ENCODE data around the gene SIAH3. TPM values are rescaled to one million over a fixed set of nuclear protein-coding genes. Genes with fewer than 3 reads are reported as not detected.

SIAH3 gene
- total RNA-seq, 1 experiment from 2014 or later: not detected

DNA sequence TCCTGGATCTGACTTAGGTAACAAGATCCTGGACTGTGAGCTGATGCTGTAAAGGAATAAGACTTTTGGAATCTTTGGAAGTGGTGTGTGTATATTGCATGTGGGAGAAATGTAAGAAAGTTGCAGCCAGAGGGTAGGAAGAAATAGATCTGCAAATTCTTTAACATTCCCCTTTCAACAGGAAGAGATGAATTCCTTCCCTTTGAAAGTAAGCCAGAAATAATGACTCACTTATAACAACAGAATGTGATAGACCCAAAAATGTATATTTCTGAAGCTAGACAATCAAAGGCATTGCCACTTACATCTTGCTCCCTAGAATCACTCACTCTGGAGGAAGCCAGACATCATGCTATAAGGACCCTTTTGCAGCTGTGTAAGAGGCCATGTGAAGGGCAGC is 9.8 kb upstream of the SIAH3 start:
- BruUV-seq (replicated peaks): no TSS peak
- Histone ChIP-seq H3K9me3 (ENCODE audit: control insufficient read depth in 1 of 2, insufficient read depth in 1 of 2, low read depth in 1 of 2, low read length in 2 of 2) (no peaks in the 10 kb centered on the region), H3K9ac (ENCODE audit: low read length) (no peak overlapping the region), H3K4me2 (ENCODE audit: low read length) (no peak overlapping the region), H3K36me3 (ENCODE audit: control insufficient read depth in 1 of 2, insufficient read depth in 2 of 2, low read length in 2 of 2) (no peaks in the 10 kb centered on the region), H4K20me1 (ENCODE audit: insufficient read depth) (no peaks in the 10 kb centered on the region), H2AFZ (ENCODE audit: low read depth, low read length, poor library complexity, severe bottlenecking) (no peak overlapping the region), H3K4me1 (ENCODE audit: control insufficient read depth in 1 of 2, insufficient read depth in 2 of 2, low read length in 2 of 2) (no peaks in the 10 kb centered on the region), H3K79me2 (ENCODE audit: insufficient read depth, low read length) (no peaks in the 10 kb centered on the region), H3K27ac (ENCODE audit: low read depth, low read length) (no peak overlapping the region), H3K4me3 (replicated peaks in 1 of 2; ENCODE audit: low read depth in 1 of 2, low read length in 2 of 2) (no peak overlapping the region), H3K27me3 (ENCODE audit: insufficient read depth, low read length) (0 out of 2 replicates have a peak, but pooled peaks cover 8% of the 10 kb centered on the region), H3K9me2 (ENCODE audit: insufficient read depth) (no peaks in the 10 kb centered on the region)
- intact Hi-C loops (cut with micrococcal nuclease): no loop called here
- RAD21 ChIA-PET (ENCODE audit: low non-redundant PET in 1 of 2, low total read pairs in 2 of 2, uncharacterized antibody in 2 of 2, unreplicated experiment in 2 of 2): no interaction called here
- DNase-seq (ENCODE audit: low read depth, low spot score) (no peak), ATAC-seq (no peak)
- POLR2A ChIA-PET: no interaction called here
- TF ChIP-seq POLR2A (IDR thresholded peaks at IDR 0.05; ENCODE audit: borderline replicate concordance, extremely low read depth, insufficient read depth, insufficient read length): no peak
- TF ChIP-seq, protein P1, sequence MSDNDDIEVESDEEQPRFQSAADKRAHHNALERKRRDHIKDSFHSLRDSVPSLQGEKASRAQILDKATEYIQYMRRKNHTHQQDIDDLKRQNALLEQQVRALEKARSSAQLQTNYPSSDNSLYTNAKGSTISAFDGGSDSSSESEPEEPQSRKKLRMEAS (IDR thresholded peaks at IDR 0.05): no peak
- no peak for TF ChIP-seq POLR2AphosphoS5 (IDR thresholded peaks at IDR 0.05; ENCODE audit: low read depth, low read length)
- TF ChIP-seq CEBPB (IDR thresholded peaks at IDR 0.05; ENCODE audit: low read depth): no peak
- TF ChIP-seq EZH2phosphoT487 (IDR thresholded peaks at IDR 0.05; ENCODE audit: borderline replicate concordance): no peak
- TF ChIP-seq ZNF274 (IDR thresholded peaks at IDR 0.05; ENCODE audit: low read depth, low read length): no peak
- TF ChIP-seq JUND (IDR thresholded peaks at IDR 0.05): no peak
- no peak for TF ChIP-seq EGR1 (IDR thresholded peaks at IDR 0.05; ENCODE audit: low read depth)
- TF ChIP-seq ELF1 (IDR thresholded peaks at IDR 0.05; ENCODE audit: borderline replicate concordance, low read depth): no peak
- no peak for TF ChIP-seq EZH2 (IDR thresholded peaks at IDR 0.05)
- TF ChIP-seq SRF (IDR thresholded peaks at IDR 0.05; ENCODE audit: low read depth): no peak
- no peak for TF ChIP-seq ZFX (IDR thresholded peaks at IDR 0.05)
- no peak for TF ChIP-seq CBX3 (IDR thresholded peaks at IDR 0.05; ENCODE audit: low read depth)
- TF ChIP-seq, protein P2, sequence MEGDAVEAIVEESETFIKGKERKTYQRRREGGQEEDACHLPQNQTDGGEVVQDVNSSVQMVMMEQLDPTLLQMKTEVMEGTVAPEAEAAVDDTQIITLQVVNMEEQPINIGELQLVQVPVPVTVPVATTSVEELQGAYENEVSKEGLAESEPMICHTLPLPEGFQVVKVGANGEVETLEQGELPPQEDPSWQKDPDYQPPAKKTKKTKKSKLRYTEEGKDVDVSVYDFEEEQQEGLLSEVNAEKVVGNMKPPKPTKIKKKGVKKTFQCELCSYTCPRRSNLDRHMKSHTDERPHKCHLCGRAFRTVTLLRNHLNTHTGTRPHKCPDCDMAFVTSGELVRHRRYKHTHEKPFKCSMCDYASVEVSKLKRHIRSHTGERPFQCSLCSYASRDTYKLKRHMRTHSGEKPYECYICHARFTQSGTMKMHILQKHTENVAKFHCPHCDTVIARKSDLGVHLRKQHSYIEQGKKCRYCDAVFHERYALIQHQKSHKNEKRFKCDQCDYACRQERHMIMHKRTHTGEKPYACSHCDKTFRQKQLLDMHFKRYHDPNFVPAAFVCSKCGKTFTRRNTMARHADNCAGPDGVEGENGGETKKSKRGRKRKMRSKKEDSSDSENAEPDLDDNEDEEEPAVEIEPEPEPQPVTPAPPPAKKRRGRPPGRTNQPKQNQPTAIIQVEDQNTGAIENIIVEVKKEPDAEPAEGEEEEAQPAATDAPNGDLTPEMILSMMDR (IDR thresholded peaks at IDR 0.05 in 2 of 3, conservative IDR thresholded peaks at IDR 0.05 in 1 of 3; ENCODE audit: borderline replicate concordance in 1 of 3, insufficient read depth in 1 of 3, low read depth in 2 of 3, low read length in 2 of 3): no peak
- no peak for TF ChIP-seq FOSL1 (IDR thresholded peaks at IDR 0.05; ENCODE audit: low read depth)
- TF ChIP-seq SP1 (IDR thresholded peaks at IDR 0.05; ENCODE audit: low read depth): no peak
- TF ChIP-seq, protein P3, sequence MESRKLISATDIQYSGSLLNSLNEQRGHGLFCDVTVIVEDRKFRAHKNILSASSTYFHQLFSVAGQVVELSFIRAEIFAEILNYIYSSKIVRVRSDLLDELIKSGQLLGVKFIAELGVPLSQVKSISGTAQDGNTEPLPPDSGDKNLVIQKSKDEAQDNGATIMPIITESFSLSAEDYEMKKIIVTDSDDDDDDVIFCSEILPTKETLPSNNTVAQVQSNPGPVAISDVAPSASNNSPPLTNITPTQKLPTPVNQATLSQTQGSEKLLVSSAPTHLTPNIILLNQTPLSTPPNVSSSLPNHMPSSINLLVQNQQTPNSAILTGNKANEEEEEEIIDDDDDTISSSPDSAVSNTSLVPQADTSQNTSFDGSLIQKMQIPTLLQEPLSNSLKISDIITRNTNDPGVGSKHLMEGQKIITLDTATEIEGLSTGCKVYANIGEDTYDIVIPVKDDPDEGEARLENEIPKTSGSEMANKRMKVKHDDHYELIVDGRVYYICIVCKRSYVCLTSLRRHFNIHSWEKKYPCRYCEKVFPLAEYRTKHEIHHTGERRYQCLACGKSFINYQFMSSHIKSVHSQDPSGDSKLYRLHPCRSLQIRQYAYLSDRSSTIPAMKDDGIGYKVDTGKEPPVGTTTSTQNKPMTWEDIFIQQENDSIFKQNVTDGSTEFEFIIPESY (IDR thresholded peaks at IDR 0.05; ENCODE audit: extremely low read depth, insufficient replicate concordance, low read length): no peak
- TF ChIP-seq, protein P4, sequence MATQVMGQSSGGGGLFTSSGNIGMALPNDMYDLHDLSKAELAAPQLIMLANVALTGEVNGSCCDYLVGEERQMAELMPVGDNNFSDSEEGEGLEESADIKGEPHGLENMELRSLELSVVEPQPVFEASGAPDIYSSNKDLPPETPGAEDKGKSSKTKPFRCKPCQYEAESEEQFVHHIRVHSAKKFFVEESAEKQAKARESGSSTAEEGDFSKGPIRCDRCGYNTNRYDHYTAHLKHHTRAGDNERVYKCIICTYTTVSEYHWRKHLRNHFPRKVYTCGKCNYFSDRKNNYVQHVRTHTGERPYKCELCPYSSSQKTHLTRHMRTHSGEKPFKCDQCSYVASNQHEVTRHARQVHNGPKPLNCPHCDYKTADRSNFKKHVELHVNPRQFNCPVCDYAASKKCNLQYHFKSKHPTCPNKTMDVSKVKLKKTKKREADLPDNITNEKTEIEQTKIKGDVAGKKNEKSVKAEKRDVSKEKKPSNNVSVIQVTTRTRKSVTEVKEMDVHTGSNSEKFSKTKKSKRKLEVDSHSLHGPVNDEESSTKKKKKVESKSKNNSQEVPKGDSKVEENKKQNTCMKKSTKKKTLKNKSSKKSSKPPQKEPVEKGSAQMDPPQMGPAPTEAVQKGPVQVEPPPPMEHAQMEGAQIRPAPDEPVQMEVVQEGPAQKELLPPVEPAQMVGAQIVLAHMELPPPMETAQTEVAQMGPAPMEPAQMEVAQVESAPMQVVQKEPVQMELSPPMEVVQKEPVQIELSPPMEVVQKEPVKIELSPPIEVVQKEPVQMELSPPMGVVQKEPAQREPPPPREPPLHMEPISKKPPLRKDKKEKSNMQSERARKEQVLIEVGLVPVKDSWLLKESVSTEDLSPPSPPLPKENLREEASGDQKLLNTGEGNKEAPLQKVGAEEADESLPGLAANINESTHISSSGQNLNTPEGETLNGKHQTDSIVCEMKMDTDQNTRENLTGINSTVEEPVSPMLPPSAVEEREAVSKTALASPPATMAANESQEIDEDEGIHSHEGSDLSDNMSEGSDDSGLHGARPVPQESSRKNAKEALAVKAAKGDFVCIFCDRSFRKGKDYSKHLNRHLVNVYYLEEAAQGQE (IDR thresholded peaks at IDR 0.05; ENCODE audit: low read depth): no peak
- CTCF ChIA-PET: no interaction called here
